Body of pancreas (tissue), 4 donors: ENCODE measurements around the gene ABCC10. TPM values are rescaled to one million over a fixed set of nuclear protein-coding genes. Genes with fewer than 3 reads are reported as not detected.

Experiments
- microRNA-seq, 2 donors: library from miRNA; unstranded; fragments of <30 nt; microRNA quantifications; one replicate each; pipeline ENCODE4, GENCODE V29; 2016; ENCODE audit warnings: borderline number of aligned reads in 2 of 2, borderline replicate concordance in 2 of 2
- small RNA-seq: library from RNA; depleted of rRNA; stranded (forward); fragments of <200 nt; gene quantifications from one replicate; pipeline ENCODE3, GENCODE V24; 2016
- total RNA-seq, 2 donors: library from RNA; depleted of rRNA; stranded (reverse); fragments of >200 nt; gene quantifications; one replicate each; pipeline ENCODE4 v1.1.0, GENCODE V29; 2016

Gene ABCC10
- total RNA-seq, 2 donors from 2014 or later, result 17.1 to 44.5 TPM

Small RNA genes within 50 kb of the gene (microRNA-seq; reads per million reads assigned to microRNA genes)
- gene MIR6780B, result 0 to 0.47 reads per million in 2 donors

Small RNA genes within 50 kb of the gene (small RNA-seq; reads per million reads assigned to genes)
- gene MIR6780B (not detected), gene RNU6-1113P (not detected)

Other genes starting within 250 kb of the ABCC10 start
- 10 to 100 TPM; 34.8 to 84.4 TPM for gene CUL9, start 245.3 kb upstream of the ABCC10 start, total RNA-seq
- gene DNPH1, start 198.1 kb upstream of the ABCC10 start, total RNA-seq, result 100 to 1,000 TPM in 1 of 2 donors, 10 to 100 TPM in 1; 94.2 to 119 TPM
- under 1 TPM; 0.26 to 0.33 TPM for gene TTBK1, start 184.1 kb upstream of the ABCC10 start, total RNA-seq
- not detected for gene SLC22A7, start 129.3 kb upstream of the ABCC10 start, total RNA-seq
- not detected for gene CRIP3, start 118.7 kb upstream of the ABCC10 start, total RNA-seq
- gene ZNF318, start 57.9 kb upstream of the ABCC10 start, total RNA-seq, result 10 to 100 TPM; 14.0 to 14.5 TPM
- gene DLK2, start 28.0 kb downstream of the ABCC10 start, total RNA-seq, result not detected
- 10 to 100 TPM; 16.9 to 47.5 TPM for gene TJAP1, start 50.0 kb downstream of the ABCC10 start, total RNA-seq
- gene LRRC73, start 82.8 kb downstream of the ABCC10 start, total RNA-seq, result not detected
- 100 to 1,000 TPM in 1 of 2 donors, 10 to 100 TPM in 1; 79.4 to 122 TPM for gene YIPF3, start 89.4 kb downstream of the ABCC10 start, total RNA-seq
- 10 to 100 TPM; 19.1 to 20.2 TPM for gene POLR1C, start 89.5 kb downstream of the ABCC10 start, total RNA-seq
- gene XPO5, start 148.5 kb downstream of the ABCC10 start, total RNA-seq, result 10 to 100 TPM; 16.8 to 20.5 TPM
- gene POLH, start 148.6 kb downstream of the ABCC10 start, total RNA-seq, result 1 to 10 TPM; 4.3 to 8.8 TPM
- gene GTPBP2, start 201.7 kb downstream of the ABCC10 start, total RNA-seq, result 10 to 100 TPM; 32.9 to 55.0 TPM
- gene MAD2L1BP, start 208.3 kb downstream of the ABCC10 start, total RNA-seq, result 10 to 100 TPM; 14.8 to 17.4 TPM
- not detected for gene RSPH9, start 217.5 kb downstream of the ABCC10 start, total RNA-seq